Right atrium auricular region (tissue), 2 donors: ENCODE measurements around the gene RGS6. TPM values are rescaled to one million over a fixed set of nuclear protein-coding genes. Genes with fewer than 3 reads are reported as not detected.

Experiments used
- DNase-seq: peaks from one replicate; pipeline ENCODE4 v3.0.0-alpha.2; 2019; ENCODE audit warnings: low spot score
- H3K27ac ChIP-seq, 2 donors: fragments of 200-600 bp; sonication (generic); 1 replicate in 1 of 2; 2 replicates in 1 of 2; pipeline ENCODE4 v1.5.1; 2016 to 2019
- H3K27me3 ChIP-seq, 2 donors: fragments of 200-600 bp; sonication (generic); one replicate each; pipeline versions ENCODE4 v1.5.1 to v1.6.0; 2017 to 2019
- H3K36me3 ChIP-seq: fragments of 200-600 bp; sonication (generic); one replicate; pipeline ENCODE4 v1.5.1; 2016
- H3K4me1 ChIP-seq, 2 donors: fragments of 200-600 bp; sonication (generic); one replicate each; pipeline versions ENCODE4 v1.5.1 to v1.6.0; 2017 to 2019
- H3K4me3 ChIP-seq, 2 donors: fragments of 200-600 bp; sonication (generic); 1 replicate in 1 of 2; 2 replicates in 1 of 2; pipeline ENCODE4 v1.5.1; 2017 to 2019; ENCODE audit warnings: mild to moderate bottlenecking in 1 of 2, moderate library complexity in 1 of 2
- H3K9me3 ChIP-seq, 2 donors: fragments of 200-600 bp; sonication (generic); one replicate each; pipeline ENCODE4 v1.5.1; 2019
- total RNA-seq, 2 donors: library from RNA; depleted of rRNA; stranded (reverse); fragments of >200 nt; gene quantifications; one replicate each; pipeline ENCODE4 v1.1.0, GENCODE V29; 2016
- TF ChIP-seq, protein P1 (sequence below), 2 donors: fragments of 200-600 bp; sonication (generic); IDR thresholded peaks; one replicate each; pipeline ENCODE4 v1.5.1; 2019; ENCODE audit warnings: antibody characterized with exemption in 2 of 2

The RGS6 gene
- total RNA-seq, 2 donors from 2014 or later, result 12.1 to 13.1 TPM

DNA sequence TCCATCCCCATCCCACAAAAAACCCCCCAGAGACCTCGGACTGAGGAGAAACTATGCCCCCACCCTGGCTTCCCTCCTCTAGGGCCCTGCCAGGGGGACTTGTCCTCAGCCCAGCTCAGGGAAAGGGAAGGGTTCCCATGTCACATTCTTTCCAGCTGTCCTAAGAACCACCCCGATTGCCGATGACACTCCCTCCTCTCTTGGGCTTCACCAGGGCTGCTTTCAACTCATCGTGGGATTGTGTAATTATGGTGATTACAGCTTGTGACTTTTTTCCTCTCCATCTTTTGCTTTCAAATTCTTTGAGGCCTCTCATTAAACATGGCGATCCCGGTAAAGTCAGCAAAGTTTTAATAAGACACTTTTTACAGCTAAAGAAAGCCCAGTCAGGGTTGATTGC lies 617.6 kb downstream of the RGS6 start:
- TF ChIP-seq, protein P1, sequence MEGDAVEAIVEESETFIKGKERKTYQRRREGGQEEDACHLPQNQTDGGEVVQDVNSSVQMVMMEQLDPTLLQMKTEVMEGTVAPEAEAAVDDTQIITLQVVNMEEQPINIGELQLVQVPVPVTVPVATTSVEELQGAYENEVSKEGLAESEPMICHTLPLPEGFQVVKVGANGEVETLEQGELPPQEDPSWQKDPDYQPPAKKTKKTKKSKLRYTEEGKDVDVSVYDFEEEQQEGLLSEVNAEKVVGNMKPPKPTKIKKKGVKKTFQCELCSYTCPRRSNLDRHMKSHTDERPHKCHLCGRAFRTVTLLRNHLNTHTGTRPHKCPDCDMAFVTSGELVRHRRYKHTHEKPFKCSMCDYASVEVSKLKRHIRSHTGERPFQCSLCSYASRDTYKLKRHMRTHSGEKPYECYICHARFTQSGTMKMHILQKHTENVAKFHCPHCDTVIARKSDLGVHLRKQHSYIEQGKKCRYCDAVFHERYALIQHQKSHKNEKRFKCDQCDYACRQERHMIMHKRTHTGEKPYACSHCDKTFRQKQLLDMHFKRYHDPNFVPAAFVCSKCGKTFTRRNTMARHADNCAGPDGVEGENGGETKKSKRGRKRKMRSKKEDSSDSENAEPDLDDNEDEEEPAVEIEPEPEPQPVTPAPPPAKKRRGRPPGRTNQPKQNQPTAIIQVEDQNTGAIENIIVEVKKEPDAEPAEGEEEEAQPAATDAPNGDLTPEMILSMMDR (IDR thresholded peaks at IDR 0.05), result no peak
- no peak for DNase-seq
- Histone ChIP-seq H3K9me3 (no peaks in the 10 kb centered on the region), H3K4me3 (no peak overlapping the region), H3K4me1 (peaks cover 0 to 36% of the 10 kb centered on the region in 2 donors), H3K27ac (no peak overlapping the region), H3K27me3 (no peaks in the 10 kb centered on the region), H3K36me3 (no peaks in the 10 kb centered on the region)

DNA sequence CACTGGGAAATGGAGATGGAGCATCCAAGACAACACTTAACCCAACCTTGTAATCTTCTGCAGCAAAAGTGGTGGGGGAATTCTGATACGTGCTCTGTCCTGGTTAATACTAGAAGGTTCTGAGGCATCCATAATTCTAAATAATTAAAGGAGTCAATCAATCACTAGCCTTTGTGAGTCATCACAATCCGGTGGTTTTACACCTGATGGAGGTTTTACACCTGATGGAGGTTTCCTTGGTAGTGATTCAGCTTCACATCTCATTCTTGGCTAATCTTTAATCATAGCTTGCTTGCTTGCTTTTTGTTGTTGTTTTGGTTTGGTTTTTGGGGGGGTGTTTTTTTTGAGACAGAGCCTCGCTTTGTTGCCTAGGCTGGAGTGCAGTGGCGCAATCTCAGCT lies 618.3 kb downstream of the RGS6 start:
- TF ChIP-seq, protein P1 (IDR thresholded peaks at IDR 0.05), result no peak
- H3K27me3 ChIP-seq, result no peaks in the 10 kb centered on the region
- no peaks in the 10 kb centered on the region for H3K36me3 ChIP-seq
- no peak for DNase-seq
- H3K4me3 ChIP-seq, result no peak overlapping the region
- peaks cover 0 to 30% of the 10 kb centered on the region in 2 donors for H3K4me1 ChIP-seq
- no peaks in the 10 kb centered on the region for H3K9me3 ChIP-seq
- H3K27ac ChIP-seq, result no peak overlapping the region

DNA sequence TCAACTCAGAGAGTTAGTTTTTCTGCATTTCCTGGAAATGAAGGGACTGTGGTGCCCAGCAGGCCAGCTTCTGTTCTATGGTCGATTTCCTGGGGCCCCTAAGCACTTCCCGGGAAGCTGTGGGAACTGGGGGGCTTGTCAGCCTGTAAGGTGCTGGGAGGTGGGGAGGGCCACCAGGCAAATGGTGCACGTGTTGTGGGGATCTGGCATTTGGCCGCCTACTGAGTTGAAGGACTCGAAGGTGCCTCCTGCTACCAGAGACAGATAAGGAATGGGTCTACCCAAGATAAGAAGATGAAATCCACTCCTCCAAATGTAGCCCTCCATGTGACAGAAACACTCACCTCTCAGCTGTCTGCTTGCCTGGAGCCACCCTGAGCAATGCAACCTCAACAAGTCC lies 620.0 kb downstream of the RGS6 start:
- TF ChIP-seq, protein P1 (IDR thresholded peaks at IDR 0.05), result no peak
- Histone ChIP-seq H3K27ac (no peak overlapping the region), H3K27me3 (no peaks in the 10 kb centered on the region), H3K4me1 (peaks cover 0 to 20% of the 10 kb centered on the region in 2 donors), H3K36me3 (no peaks in the 10 kb centered on the region), H3K9me3 (no peaks in the 10 kb centered on the region), H3K4me3 (no peak overlapping the region)
- DNase-seq, result no peak

DNA sequence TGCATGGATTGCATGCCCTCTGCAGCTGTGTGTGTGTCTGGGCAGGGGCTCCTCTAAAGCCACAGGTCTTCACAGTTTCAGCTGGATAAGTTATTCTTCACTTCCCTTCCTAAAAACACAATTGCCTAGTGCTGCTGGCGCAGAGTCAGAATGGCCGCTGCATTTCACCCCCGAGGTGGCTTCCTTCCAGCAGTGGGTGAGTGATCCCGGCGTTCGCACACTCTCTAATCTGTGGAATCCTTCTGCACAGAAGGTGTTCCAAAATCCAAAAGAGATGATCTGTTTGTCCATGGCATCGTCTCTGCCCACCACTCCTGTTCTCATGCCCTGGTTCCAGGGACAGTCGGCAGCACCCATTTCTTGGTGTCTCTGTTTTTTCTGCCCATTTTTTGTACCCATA lies 620.9 kb downstream of the RGS6 start:
- Histone ChIP-seq H3K4me1 (peaks cover 0 to 12% of the 10 kb centered on the region in 2 donors), H3K27me3 (no peaks in the 10 kb centered on the region), H3K36me3 (no peaks in the 10 kb centered on the region), H3K27ac (no peak overlapping the region), H3K4me3 (no peak overlapping the region), H3K9me3 (no peaks in the 10 kb centered on the region)
- TF ChIP-seq, protein P1 (IDR thresholded peaks at IDR 0.05), result no peak
- no peak for DNase-seq

DNA sequence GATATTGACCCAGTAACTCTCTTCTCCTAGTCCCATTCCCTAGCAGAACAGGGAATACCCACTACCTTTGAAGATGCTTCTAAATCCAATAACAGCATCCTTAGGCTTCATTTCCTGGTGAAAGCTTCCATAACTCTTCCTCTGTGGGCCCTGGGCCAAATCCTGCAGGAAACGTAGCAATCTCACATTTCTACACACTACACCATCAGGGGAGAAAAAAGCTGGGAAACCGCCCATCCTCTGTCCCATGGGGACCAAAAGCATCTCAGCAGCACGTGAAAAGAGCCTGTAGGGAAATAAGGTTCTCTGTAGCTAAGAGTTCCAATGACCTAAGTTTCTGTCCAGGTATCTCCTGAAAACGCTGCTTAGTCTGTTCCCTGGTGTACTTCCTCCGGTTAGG lies 621.4 kb downstream of the RGS6 start:
- Histone ChIP-seq H3K27ac (no peak overlapping the region), H3K36me3 (no peaks in the 10 kb centered on the region), H3K4me1 (peaks cover 0 to 17% of the 10 kb centered on the region in 2 donors), H3K27me3 (no peaks in the 10 kb centered on the region), H3K4me3 (no peak overlapping the region), H3K9me3 (no peaks in the 10 kb centered on the region)
- DNase-seq, result no peak
- TF ChIP-seq, protein P1 (IDR thresholded peaks at IDR 0.05), result no peak

DNA sequence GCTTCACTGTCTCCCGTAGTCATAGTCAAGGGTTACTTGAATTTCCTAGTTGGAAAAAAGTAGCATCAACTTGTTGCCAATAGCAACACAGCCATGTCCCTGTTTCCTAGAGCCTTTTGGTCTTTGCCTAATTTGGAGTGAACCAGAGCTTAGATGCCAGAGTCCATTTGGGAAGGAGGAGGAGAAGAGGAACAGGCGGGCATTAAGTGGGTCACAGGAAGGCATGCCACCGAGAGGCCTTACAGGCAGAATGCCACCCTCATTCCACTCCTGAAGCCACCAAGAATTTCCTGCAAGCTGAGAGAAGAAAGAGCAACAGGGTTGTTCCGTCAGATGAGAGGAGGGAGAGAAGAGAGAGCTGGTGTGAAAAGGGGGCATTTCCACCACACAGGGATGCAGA lies 622.2 kb downstream of the RGS6 start:
- Histone ChIP-seq H3K27me3 (no peaks in the 10 kb centered on the region), H3K9me3 (no peaks in the 10 kb centered on the region), H3K27ac (no peak overlapping the region), H3K4me1 (peaks cover 0 to 25% of the 10 kb centered on the region in 2 donors), H3K4me3 (no peak overlapping the region), H3K36me3 (no peaks in the 10 kb centered on the region)
- TF ChIP-seq, protein P1 (IDR thresholded peaks at IDR 0.05), result no peak
- no peak for DNase-seq
